ENCODE results near the gene GSTO2. TPM values are rescaled to one million over a fixed set of nuclear protein-coding genes. Genes with fewer than 3 reads are reported as not detected.

Gene GSTO2
- total RNA-seq, 1 donor = 2.2 TPM

- Histone ChIP-seq H3K27ac (ENCODE audit: low read depth, low read length) (peak overlapping the region; percentile 98), H3K27me3 (ENCODE audit: insufficient read depth, low read length) (no peaks in the 10 kb centered on the region), H4K20me1 (ENCODE audit: insufficient read depth, low read length) (peaks cover 21% of the 10 kb centered on the region), H3K4me1 (ENCODE audit: insufficient read depth, low read length) (peaks cover 77% of the 10 kb centered on the region), H3K9me3 (ENCODE audit: low read depth, low read length) (no peaks in the 10 kb centered on the region), H2AFZ (ENCODE audit: low read length) (no peak overlapping the region), H3K4me3 (ENCODE audit: insufficient read depth, low read length) (peak overlapping the region; percentile 59), H3K36me3 (ENCODE audit: insufficient read depth, low read length) (peaks cover 26% of the 10 kb centered on the region), H3K4me2 (ENCODE audit: insufficient read depth, low read length) (peak overlapping the region; percentile 86), H3K79me2 (ENCODE audit: insufficient read depth, low read length) (peaks cover 82% of the 10 kb centered on the region)
- peak; percentile 14 for TF ChIP-seq CTCF (IDR thresholded peaks at IDR 0.05; ENCODE audit: extremely low read depth, low read depth, low read length)
- DNase-seq (ENCODE audit: insufficient read length, low spot score, missing footprints) = peak; percentile 96
Observed at GRCh38 chr10:104327745-104328645, 59.0 kb downstream of the GSTO2 start.

- DNase-seq (ENCODE audit: insufficient read length, low spot score, missing footprints) = no peak
- peak overlapping the region; percentile 59 for H3K4me3 ChIP-seq (ENCODE audit: insufficient read depth, low read length)
- no peaks in the 10 kb centered on the region for H3K27me3 ChIP-seq (ENCODE audit: insufficient read depth, low read length)
- TF ChIP-seq CTCF (IDR thresholded peaks at IDR 0.05; ENCODE audit: extremely low read depth, low read depth, low read length) = no peak
- peaks cover 81% of the 10 kb centered on the region for H3K4me1 ChIP-seq (ENCODE audit: insufficient read depth, low read length)
- peak overlapping the region; percentile 98 for H3K27ac ChIP-seq (ENCODE audit: low read depth, low read length)
- peaks cover 19% of the 10 kb centered on the region for H4K20me1 ChIP-seq (ENCODE audit: insufficient read depth, low read length)
- peak overlapping the region; percentile 86 for H3K4me2 ChIP-seq (ENCODE audit: insufficient read depth, low read length)
- peaks cover 82% of the 10 kb centered on the region for H3K79me2 ChIP-seq (ENCODE audit: insufficient read depth, low read length)
- no peak overlapping the region for H2AFZ ChIP-seq (ENCODE audit: low read length)
- no peaks in the 10 kb centered on the region for H3K9me3 ChIP-seq (ENCODE audit: low read depth, low read length)
- peaks cover 26% of the 10 kb centered on the region for H3K36me3 ChIP-seq (ENCODE audit: insufficient read depth, low read length)
Observed at GRCh38 chr10:104328646-104328895, 59.6 kb downstream of the GSTO2 start.

- Histone ChIP-seq H3K27me3 (ENCODE audit: insufficient read depth, low read length) (no peaks in the 10 kb centered on the region), H3K36me3 (ENCODE audit: insufficient read depth, low read length) (peaks cover 22% of the 10 kb centered on the region), H3K9me3 (ENCODE audit: low read depth, low read length) (no peaks in the 10 kb centered on the region), H3K79me2 (ENCODE audit: insufficient read depth, low read length) (peaks cover 82% of the 10 kb centered on the region), H3K4me1 (ENCODE audit: insufficient read depth, low read length) (peaks cover 83% of the 10 kb centered on the region), H4K20me1 (ENCODE audit: insufficient read depth, low read length) (peaks cover 18% of the 10 kb centered on the region), H2AFZ (ENCODE audit: low read length) (no peak overlapping the region), H3K4me2 (ENCODE audit: insufficient read depth, low read length) (peak overlapping the region; percentile 86), H3K4me3 (ENCODE audit: insufficient read depth, low read length) (peak overlapping the region; percentile 59), H3K27ac (ENCODE audit: low read depth, low read length) (peak overlapping the region; percentile 98)
- peak; percentile 94 for DNase-seq (ENCODE audit: insufficient read length, low spot score, missing footprints)
- no peak for TF ChIP-seq CTCF (IDR thresholded peaks at IDR 0.05; ENCODE audit: extremely low read depth, low read depth, low read length)
Observed at GRCh38 chr10:104328896-104329710, 60.1 kb downstream of the GSTO2 start.

GRCh38 chr10:104329735-104330134 is 60.8 kb downstream of the GSTO2 start:
- peaks cover 22% of the 10 kb centered on the region for H3K36me3 ChIP-seq (ENCODE audit: insufficient read depth, low read length)
- H3K4me1 ChIP-seq (ENCODE audit: insufficient read depth, low read length) = peaks cover 89% of the 10 kb centered on the region
- peak; percentile 93 for DNase-seq (ENCODE audit: insufficient read length, low spot score, missing footprints)
- H4K20me1 ChIP-seq (ENCODE audit: insufficient read depth, low read length) = peaks cover 25% of the 10 kb centered on the region
- H3K27me3 ChIP-seq (ENCODE audit: insufficient read depth, low read length) = no peaks in the 10 kb centered on the region
- peak overlapping the region; percentile 86 for H3K4me2 ChIP-seq (ENCODE audit: insufficient read depth, low read length)
- no peak for TF ChIP-seq CTCF (IDR thresholded peaks at IDR 0.05; ENCODE audit: extremely low read depth, low read depth, low read length)
- peak overlapping the region; percentile 98 for H3K27ac ChIP-seq (ENCODE audit: low read depth, low read length)
- H3K79me2 ChIP-seq (ENCODE audit: insufficient read depth, low read length) = peaks cover 82% of the 10 kb centered on the region
- H3K9me3 ChIP-seq (ENCODE audit: low read depth, low read length) = no peaks in the 10 kb centered on the region
- H3K4me3 ChIP-seq (ENCODE audit: insufficient read depth, low read length) = peak overlapping the region; percentile 18
- H2AFZ ChIP-seq (ENCODE audit: low read length) = no peak overlapping the region

Data from osteoblast (primary cell).